Suppressor macrophage (primary cell): ENCODE measurements around the gene HASPIN.
"Not testable (repeated sequence)": the region's sequence is repeated elsewhere in the genome, so short reads cannot be mapped to it uniquely, and the experiment has no call there.

Experiments used
- DNase-seq, 4 experiments: peaks; one replicate each; pipeline ENCODE4 v3.0.0-alpha.2; 2020 to 2022

HASPIN gene

GRCh38 chr17:3697103-3697476 lies 26.6 kb upstream of the HASPIN start:
- no peak for DNase-seq

DNA sequence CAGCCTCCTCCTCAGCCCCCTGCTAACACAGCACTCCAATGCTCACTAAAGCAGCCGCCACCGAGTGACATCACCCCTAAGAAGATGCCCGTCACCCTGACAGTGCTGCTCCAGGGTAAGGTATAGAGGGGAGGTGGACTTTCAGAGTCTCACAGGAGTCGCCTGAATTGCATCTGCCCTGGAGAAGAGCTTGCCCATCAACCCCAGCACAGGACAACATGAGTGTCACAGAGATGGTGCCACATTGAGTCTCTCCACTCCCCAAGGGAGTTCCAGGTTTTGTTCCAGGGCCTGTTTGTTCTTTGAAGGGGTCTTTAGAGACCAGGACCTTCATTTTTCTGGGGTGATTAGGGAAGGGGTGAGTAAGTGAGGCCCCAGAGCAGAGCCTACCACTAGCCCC lies 25.6 kb upstream of the HASPIN start:
- DNase-seq, result no peak

DNA sequence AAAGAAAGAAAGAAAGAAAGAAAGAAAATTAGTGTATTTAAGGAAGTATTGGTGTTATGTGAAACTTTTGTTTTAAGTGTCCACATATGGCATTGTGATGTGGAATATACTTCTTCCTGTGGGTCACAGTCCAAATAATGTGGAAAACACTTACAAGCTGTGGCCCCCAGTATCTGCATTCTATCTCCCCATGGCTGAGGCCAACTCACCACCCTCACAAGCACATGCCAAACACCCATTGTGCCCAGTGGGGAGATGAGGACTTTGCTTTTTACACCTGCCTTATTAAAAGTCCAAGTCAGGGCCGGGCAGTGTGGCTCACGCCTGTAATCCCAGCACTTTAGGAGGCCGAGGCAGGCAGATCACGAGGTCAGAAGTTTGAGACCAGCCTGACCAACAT lies 23.8 kb upstream of the HASPIN start:
- DNase-seq, result no peak

DNA sequence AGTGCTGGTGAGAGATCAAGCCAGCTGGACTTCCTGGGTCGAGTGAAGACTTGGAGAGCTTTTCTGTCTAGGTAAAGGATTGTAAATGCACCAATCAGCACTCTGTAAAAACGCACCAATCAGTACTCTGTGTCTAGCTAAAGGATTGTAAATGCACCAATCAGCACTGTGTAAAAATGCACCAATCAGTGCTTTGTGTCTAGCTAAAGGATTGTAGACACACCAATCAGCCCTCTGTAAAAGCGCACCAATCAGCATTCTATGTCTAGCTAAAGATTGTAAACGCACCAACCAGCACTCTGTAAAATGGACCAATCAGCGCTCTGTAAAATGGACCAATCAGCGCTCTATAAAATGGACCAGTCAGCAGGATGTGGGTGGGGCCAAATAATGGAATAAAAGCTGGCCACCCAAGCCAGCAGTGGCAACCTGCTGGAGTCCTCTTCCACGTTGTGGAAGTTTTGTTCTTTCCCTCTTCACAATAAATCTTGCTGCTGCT lies 21.6 kb upstream of the HASPIN start:
- not testable (repeated sequence) for DNase-seq

- no peak for DNase-seq
These were observed 18.6 kb upstream of the HASPIN start for GRCh38 chr17:3704931-3705717.

GRCh38 chr17:3705718-3705984 lies 18.1 kb upstream of the HASPIN start:
- not testable (repeated sequence) for DNase-seq

DNA sequence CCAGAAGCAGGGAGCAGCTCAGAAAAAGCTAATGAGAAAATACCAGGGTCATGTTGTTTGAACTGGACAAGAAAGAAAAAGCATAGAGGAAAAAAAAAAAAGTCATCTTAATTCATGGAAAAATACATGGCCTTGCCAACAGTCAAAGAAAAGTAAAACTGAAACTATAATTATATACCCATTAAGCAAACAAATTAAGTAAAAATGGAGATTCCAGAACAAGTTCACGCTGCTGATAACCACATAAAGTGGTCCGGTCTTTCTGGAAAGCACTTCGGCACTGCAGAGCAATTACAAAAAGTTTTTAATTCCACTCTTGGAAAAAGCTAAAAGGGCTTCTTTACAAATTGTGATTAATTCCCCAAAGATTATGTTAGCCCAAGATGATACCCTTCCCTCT lies 15.3 kb upstream of the HASPIN start:
- DNase-seq, result no peak

- peak; percentile 69 to 87 (median 82) for DNase-seq
These were observed 12.7 kb upstream of the HASPIN start for GRCh38 chr17:3710951-3711383.

- DNase-seq, result no peak
These were observed 10.8 kb upstream of the HASPIN start for GRCh38 chr17:3712811-3713463.

DNA sequence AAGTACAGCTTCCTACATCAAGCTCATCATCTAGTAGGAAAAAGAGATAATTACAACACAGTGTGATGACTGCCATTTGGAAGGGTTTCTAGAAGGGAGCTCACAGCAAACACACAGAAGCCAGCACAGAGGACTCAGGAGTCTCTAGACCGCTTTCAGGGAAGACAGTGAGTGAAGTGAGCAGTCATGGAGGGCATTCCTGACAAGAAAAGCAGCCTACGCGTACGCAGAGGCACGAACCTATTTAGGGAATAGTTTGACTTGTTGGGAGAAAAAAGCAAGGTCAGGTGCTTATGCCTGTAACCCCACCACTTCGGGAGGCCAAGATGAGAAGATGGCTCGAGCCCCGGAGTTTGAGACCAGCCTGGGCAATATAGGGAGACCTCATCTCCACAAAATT lies 8.4 kb upstream of the HASPIN start:
- no peak for DNase-seq

DNA sequence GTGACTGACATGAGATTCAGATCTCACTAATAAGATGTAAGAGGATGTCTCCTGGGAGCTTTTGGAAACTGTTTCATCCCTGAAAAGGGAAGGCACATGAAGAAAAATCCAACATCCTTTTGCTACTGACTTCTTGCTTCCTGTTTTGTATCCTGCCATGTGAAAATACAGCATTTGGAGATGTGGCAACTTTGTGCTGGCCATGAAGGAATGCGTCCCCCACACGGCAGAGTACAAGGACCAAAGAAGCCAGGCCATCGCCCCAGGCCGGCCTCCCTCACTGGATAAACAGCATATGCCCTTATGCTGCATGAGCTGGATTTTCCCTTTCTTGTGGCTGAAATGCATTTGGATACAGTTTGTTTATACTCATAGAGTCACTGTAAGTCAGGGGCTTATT lies 5.5 kb upstream of the HASPIN start:
- DNase-seq, result peak; percentile 22 to 61 (median 56)

- DNase-seq, result no peak
These were observed 4.4 kb upstream of the HASPIN start for GRCh38 chr17:3719265-3719664.

DNA sequence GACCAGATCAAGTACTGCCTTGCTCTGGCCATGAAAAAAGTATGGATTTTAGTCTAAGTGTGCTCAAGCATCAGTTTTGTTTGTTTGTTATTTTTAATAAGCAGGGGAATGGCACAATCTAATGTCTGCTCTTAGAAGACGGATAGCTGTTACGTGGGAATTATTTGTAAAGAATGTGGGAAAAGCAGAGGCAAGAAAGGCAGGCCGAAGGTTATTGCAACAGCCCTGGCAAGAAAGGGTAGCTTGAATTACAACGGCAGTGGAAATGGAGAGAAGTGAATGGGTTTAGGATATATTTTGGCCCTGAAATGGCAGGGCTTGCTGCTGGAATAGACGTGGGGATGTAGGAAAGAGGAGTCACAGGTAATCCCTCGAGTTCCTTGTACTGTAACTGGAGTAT lies 987 bp upstream of the HASPIN start:
- peak in 1 of 4 experiments; percentile 8 for DNase-seq

DNA sequence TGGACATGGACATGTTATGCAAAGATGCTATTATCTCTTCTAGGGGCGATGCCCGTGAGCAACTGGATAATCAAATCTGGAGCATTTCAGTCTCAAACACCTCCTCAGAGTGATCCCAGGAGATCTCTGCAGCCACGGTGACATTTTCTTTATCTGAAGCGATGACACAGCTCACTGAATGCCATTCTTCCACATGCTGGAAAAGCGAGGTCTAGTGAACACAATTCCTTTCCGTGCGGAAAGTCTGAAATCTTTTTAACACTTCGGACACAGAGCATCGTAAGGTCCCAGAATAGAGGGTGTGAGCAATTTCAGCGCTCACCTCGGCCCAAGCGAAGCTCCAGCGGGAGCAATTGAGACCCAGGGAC lies 531 bp upstream of the HASPIN start:
- DNase-seq, result peak in 1 of 4 experiments; percentile 8

DNA sequence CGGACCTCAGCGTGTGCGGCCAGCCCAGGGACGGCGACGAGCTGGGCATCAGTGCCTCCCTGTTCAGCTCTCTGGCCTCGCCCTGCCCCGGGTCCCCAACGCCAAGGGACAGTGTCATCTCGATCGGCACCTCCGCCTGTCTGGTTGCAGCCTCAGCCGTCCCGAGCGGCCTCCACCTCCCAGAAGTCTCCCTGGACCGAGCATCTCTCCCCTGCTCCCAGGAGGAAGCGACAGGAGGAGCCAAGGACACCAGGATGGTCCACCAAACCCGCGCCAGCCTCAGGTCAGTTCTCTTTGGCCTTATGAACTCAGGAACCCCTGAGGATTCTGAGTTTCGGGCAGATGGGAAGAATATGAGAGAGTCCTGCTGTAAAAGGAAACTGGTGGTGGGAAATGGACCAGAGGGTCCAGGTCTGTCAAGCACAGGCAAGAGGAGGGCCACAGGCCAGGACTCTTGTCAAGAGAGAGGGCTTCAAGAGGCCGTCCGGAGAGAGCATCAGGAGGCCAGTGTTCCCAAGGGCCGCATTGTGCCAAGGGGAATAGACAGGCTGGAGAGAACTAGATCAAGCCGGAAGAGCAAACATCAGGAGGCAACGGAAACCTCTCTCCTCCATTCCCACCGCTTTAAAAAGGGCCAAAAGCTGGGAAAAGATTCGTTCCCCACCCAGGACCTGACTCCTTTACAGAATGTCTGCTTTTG lies 825 bp downstream of the HASPIN start:
- no peak for DNase-seq

DNA sequence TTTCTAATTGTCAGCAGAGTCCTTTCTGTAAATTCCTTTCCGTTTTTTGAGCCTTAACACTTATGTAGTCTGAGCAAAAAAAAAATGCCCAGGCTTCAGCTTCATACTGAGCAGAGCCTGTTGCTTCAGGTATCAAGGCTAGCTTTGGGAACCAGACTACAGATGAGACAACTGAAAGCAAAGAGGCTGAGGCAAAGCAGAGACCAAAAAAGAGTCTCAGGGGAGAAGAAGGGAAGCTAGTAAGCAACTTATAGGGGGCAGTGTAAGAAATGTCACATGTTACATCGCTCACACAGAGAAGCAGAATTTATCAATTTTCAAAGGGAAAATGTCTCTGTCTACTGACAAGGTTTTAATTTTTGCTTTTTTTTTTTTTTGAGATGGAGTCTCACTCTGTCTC lies 3.3 kb downstream of the HASPIN start:
- DNase-seq, result no peak

DNA sequence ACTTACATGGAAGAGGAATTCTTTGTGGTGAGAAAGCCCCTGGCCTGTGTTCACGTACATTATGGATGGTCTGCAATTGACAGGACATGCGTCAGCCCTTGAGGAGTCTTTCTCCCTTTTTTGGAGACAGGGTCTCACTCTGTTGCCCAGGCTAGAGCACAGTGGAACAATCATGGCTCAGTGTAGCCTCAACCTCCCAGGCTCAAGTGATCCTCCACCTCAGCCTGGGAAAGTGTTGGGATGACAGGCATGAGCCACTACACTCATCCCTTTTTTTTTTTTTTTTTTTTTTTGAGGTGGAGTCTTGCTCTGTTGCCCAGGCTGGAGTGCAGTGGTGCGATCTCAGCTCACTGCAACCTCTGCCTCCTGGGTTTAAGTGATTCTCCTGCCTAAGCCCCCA lies 4.4 kb downstream of the HASPIN start:
- not testable (repeated sequence) for DNase-seq

DNA sequence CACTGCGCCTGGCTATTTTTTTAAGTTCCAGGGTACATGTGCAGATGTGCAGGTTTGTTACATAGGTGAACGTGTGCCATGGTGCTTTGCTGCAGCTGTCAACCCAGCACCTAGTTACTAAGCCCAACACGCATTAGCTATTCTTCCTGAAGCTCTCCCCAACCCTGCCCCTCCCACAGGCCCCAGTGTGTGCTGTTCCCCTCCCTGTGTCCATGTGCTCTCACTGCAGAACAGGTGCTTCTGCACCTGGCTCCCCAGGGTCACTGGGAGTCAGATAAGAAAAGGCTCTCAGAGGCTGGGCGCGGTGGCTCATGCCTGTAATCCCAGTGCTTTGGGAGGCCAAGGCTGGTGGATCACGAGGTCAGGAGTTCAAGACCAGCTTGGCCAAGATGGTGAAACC lies 6.2 kb downstream of the HASPIN start:
- no peak for DNase-seq

GRCh38 chr17:3730881-3731429 lies 7.3 kb downstream of the HASPIN start:
- no peak for DNase-seq

DNA sequence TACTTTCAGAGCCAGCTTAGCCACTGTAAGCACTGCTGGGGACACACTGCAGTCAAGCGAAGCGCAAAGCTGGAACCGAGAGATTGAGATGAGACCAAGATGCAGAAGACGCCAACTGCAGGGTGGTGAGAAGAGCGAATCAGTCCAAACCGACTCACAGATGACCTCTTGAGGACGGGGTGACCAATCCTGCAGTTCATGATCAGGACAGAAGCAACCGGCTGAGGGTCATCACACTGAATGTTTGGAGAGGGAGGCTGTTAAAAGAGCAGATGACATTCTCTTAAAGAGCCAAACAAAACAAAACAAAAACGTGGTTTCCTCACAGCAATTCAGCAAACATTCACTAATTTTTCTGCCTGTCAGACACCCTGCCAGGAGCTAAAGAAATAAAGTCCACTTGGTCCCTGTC lies 8.5 kb downstream of the HASPIN start:
- DNase-seq, result no peak

DNA sequence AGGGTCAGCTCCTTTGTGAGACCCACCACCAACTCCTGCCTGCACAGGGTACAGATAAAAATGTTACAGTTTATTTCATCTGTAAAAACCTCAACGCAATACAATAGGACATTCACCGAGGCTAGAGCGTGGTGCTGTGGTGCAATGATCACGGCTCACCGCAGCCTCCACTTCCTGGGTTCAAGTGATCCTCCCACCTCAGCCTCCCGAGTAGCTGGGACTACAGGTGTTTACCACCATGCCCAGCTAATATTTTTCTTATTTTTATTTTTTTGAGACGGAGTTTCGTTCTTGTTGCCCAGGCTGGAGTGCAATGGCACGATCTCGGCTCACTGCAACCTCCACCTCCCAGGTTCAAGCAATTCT lies 11.2 kb downstream of the HASPIN start:
- not testable (repeated sequence) for DNase-seq

DNA sequence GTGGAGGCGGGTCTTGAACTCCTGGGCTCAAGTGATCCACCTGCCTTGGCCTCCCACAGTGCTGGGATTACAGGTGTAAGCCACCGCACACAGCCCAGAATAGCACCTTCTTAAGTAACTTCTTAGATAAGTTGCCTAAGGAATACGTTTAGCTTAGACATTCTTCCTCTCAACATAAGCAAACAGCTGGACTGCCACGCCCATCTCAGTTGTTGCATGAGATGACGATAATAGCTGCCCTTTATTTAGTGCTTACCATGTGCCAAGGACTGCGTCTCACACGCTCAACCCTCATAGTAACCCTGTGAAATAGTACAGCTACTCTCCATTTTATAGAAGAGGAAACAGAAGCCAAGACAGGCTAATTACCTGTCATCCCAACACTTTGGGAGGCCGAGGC lies 11.8 kb downstream of the HASPIN start:
- DNase-seq, result peak in 1 of 4 experiments; percentile 41

DNA sequence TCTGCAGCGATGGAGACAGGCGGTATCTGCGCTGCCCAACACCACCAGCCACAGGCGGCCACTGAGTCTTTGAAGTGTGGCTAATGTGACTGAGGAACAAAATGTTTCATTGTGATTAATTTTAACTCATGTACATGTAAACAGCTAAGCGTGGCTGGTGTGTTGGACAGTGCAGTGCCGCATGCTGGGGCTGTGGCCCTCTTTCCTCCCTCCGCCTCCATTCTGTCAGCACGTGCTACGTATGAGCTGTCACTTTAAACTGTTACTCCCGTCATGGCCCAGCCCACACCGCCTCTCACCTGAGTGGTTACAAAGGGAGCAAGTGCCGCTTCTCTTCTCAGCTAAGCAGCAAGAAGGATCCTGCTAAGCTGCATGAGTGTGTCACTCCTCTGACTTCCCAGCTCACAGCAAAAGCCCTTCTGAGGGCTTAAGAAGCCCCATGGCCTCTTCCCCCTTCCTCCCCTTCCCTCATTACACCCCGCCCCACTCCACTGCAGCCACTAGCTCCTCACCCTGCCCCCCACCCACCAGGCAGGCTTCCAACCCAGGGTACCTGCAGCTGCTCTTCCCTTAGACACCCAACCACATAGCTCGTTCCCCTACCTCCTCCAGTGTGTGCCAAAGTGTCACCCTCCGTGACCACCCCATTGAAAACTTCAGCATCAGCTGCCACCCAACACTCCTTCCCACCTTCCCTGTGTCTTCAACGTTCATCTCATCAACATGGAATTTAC lies 15.0 kb downstream of the HASPIN start:
- DNase-seq, result peak in 3 of 4 experiments; percentile 43 to 65 (median 44)
